Mononuclear cell (primary cell): ENCODE results near the gene PHC2. TPM values are rescaled to one million over a fixed set of nuclear protein-coding genes. Genes with fewer than 3 reads are reported as not detected.

ENCODE experiments used
- H3K27me3 ChIP-seq: 2 replicates; pipeline ENCODE4 v1.6.0; 2011; ENCODE audit warnings: low read length, control low read depth; ENCODE audit not compliant: insufficient read depth
- H3K4me1 ChIP-seq: 2 replicates; pipeline ENCODE4 v1.5.1; 2011; ENCODE audit warnings: mild to moderate bottlenecking, low read length, control low read depth; ENCODE audit not compliant: insufficient read depth
- H3K4me3 ChIP-seq: 2 replicates; pipeline ENCODE4 v1.5.1; 2011; ENCODE audit warnings: mild to moderate bottlenecking, low read length, moderate library complexity
- H3K9me3 ChIP-seq: 2 replicates; pipeline ENCODE4 v1.5.1; 2011; ENCODE audit warnings: low read depth, mild to moderate bottlenecking, control low read depth, low read length
- total RNA-seq: library from RNA; depleted of rRNA; stranded (reverse); fragments of >200 nt; gene quantifications from one replicate; pipeline ENCODE4 v1.2.3, GENCODE V29; 2012

PHC2 gene
- total RNA-seq, 1 donor: 55.6 TPM

GRCh38 chr1:33366762-33367484 lies 64.0 kb downstream of the PHC2 start:
- Histone ChIP-seq H3K4me3 (no peak overlapping the region), H3K4me1 (peaks cover 7% of the 10 kb centered on the region), H3K27me3 (no peaks in the 10 kb centered on the region), H3K9me3 (no peaks in the 10 kb centered on the region)

DNA sequence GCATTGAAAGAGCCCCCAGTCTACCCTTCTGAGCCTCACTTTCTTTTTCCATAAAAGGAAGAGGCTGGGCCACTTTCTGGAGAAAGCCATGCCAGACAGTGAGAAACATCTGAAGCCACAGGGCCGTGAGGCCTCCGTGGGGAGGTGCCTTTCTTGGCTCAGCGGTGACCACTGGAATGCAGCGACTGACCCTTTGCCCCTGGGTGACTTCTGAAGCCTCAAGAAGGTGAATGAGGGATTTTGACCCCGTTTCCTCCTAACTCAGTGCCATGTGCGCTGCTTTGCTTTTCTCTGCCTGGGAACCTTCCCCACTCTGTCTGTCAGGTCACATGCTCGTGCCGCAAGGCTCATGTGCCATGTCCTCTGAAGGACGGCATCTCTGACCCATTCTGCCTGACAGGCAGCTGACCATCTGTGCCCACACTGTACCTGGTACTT lies 65.3 kb downstream of the PHC2 start:
- Histone ChIP-seq H3K4me3 (no peak overlapping the region), H3K9me3 (no peaks in the 10 kb centered on the region), H3K27me3 (no peaks in the 10 kb centered on the region), H3K4me1 (peaks cover 15% of the 10 kb centered on the region)

DNA sequence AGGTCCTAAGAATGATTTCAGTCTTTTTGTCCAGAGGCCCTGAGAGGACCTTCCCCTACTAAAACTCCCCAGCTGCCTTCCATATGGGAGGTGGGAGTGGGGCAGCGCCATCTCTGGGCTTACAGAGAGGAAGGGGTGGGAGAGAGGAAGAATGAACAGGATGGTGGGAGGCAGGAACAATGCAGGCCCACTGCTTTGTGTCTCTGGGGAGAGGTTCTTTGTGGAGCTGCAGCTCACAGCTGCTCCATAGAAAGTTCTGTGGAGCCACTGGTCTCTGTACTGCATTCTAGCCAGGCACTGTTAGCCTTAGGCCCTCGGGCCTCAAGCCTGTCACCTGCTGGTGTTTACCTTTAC lies 66.4 kb downstream of the PHC2 start:
- Histone ChIP-seq H3K9me3 (no peaks in the 10 kb centered on the region), H3K27me3 (no peaks in the 10 kb centered on the region), H3K4me1 (peaks cover 15% of the 10 kb centered on the region), H3K4me3 (no peak overlapping the region)

GRCh38 chr1:33363470-33363861 lies 67.4 kb downstream of the PHC2 start:
- Histone ChIP-seq H3K9me3 (no peaks in the 10 kb centered on the region), H3K27me3 (no peaks in the 10 kb centered on the region), H3K4me1 (peaks cover 15% of the 10 kb centered on the region), H3K4me3 (no peak overlapping the region)

DNA sequence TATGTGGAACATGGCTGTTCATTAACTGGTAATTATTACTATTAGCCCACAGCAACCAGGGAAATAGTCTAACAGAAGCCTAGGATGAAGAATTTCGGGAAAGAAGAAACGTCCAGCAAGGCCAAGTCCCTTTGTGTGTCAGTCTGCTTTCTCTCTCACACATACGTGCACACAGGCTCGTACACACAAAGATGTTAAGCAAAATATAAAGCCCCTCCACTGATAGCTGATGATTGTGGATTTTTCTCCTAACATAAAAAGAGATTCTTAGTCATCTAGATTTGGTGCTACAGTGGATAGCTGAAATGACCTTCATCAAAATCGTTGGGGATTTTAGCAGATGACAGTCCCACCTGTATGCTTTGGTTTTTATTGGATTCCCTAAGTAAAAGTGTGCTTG lies 67.9 kb downstream of the PHC2 start:
- Histone ChIP-seq H3K4me1 (peaks cover 15% of the 10 kb centered on the region), H3K9me3 (no peaks in the 10 kb centered on the region), H3K4me3 (no peak overlapping the region), H3K27me3 (no peaks in the 10 kb centered on the region)

DNA sequence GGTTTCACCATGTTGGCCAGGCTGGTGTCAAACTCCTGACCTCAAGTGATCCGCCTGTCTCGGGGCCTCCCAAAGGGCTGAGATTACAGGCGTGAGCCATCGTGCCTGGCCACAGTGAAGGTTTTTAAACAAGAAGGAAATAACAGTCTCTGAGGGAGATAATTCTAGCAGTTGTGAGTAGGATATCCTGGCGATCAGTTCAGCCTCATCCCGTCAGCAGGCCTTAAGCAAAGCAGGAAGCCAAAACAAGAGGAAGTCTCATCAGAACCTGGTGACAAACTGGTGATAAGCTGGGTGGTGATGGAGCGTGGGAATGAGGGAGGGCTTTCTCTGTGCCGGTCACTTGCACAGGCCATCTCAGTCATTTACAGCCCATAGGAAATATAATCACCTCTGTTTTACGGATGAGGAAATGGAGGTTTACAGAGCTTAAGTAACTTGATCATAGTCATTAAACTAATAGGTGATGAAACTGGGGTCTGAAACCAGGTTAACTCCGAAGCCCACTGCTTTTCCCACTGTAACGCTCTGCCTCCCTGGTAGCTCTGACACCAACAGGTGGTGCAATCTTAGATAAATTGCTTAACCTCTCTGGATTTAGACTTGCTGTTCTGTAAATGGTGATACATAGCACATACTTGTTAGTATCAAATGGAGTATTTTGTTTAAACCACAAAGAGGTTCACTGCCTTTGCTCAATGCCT lies 69.2 kb downstream of the PHC2 start:
- H3K4me3 ChIP-seq: no peak overlapping the region
- peaks cover 10% of the 10 kb centered on the region for H3K4me1 ChIP-seq
- H3K27me3 ChIP-seq: no peaks in the 10 kb centered on the region
- H3K9me3 ChIP-seq: no peaks in the 10 kb centered on the region

DNA sequence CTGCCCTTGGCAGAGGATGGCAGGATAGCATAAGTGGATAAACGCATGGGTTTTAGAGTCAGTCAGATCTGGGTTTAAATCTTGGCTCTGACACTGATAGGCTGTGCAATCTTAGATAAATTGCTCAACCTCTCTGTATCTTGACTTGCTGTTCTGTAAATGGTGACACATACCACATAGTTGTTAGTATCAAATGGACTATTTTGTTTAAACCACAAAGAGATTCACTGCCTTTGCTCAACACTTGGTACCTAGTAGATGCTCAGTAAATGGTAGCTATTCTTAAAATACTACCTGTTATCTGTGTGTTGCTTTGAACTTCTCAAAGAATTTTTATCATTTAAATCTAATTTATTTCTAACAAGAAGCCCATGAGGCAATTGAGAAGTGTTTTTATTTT lies 70.5 kb downstream of the PHC2 start:
- Histone ChIP-seq H3K4me3 (no peak overlapping the region), H3K9me3 (no peaks in the 10 kb centered on the region), H3K27me3 (no peaks in the 10 kb centered on the region), H3K4me1 (peaks cover 10% of the 10 kb centered on the region)

DNA sequence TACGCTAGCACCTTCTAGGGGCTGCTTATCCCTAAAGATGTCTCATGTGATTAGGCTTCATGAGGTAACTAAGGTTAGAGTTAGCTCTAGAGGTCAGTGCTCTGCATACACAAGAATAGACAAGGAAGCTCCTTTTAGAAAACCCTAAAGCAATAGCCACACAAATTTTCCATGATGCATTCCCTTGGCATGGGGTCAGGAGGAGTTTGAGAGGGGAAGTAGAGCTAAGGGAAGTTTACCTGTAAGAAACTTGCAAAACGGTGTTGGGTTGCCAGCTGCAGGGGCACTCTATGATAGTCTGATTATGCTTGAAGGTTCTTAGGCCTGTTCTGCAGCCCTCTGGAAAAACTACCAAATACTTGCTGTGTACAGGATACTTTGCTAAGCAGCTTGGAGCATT lies 71.0 kb downstream of the PHC2 start:
- Histone ChIP-seq H3K4me3 (no peak overlapping the region), H3K9me3 (no peaks in the 10 kb centered on the region), H3K27me3 (no peaks in the 10 kb centered on the region), H3K4me1 (peaks cover 10% of the 10 kb centered on the region)

GRCh38 chr1:33358795-33359503 lies 71.9 kb downstream of the PHC2 start:
- no peak overlapping the region for H3K4me3 ChIP-seq
- no peaks in the 10 kb centered on the region for H3K27me3 ChIP-seq
- peaks cover 10% of the 10 kb centered on the region for H3K4me1 ChIP-seq
- no peaks in the 10 kb centered on the region for H3K9me3 ChIP-seq

GRCh38 chr1:33358114-33358794 lies 72.6 kb downstream of the PHC2 start:
- H3K4me1 ChIP-seq: peaks cover 10% of the 10 kb centered on the region
- H3K9me3 ChIP-seq: no peaks in the 10 kb centered on the region
- no peaks in the 10 kb centered on the region for H3K27me3 ChIP-seq
- no peak overlapping the region for H3K4me3 ChIP-seq

DNA sequence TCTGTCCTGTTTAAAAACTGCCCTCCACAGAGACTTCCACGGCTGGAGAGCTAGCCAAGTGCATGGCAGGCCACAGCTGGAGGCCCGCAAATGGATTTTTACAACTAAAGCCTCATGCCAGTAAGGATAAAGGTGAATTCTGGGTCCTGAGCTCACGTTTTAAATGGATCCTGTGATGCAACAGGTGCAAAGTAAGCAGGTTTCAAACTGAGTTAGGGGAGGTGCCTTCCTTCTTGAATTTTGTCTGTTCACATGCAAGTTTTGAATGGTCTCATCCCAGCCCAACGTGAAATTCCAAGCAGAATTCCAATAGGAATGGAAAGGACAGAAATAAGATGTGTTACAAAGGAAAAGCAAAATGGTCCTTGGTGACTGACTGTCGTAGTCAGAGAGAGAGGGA lies 73.8 kb downstream of the PHC2 start:
- Histone ChIP-seq H3K4me3 (no peak overlapping the region), H3K4me1 (peaks cover 9% of the 10 kb centered on the region), H3K9me3 (no peaks in the 10 kb centered on the region), H3K27me3 (no peaks in the 10 kb centered on the region)

- Histone ChIP-seq H3K4me3 (no peak overlapping the region), H3K4me1 (peaks cover 14% of the 10 kb centered on the region), H3K9me3 (no peaks in the 10 kb centered on the region), H3K27me3 (no peaks in the 10 kb centered on the region)
These were observed 76.1 kb downstream of the PHC2 start for GRCh38 chr1:33354707-33355316.

- Histone ChIP-seq H3K4me3 (no peak overlapping the region), H3K27me3 (no peaks in the 10 kb centered on the region), H3K9me3 (no peaks in the 10 kb centered on the region), H3K4me1 (peaks cover 18% of the 10 kb centered on the region)
These were observed 77.4 kb downstream of the PHC2 start for GRCh38 chr1:33353531-33353930.

DNA sequence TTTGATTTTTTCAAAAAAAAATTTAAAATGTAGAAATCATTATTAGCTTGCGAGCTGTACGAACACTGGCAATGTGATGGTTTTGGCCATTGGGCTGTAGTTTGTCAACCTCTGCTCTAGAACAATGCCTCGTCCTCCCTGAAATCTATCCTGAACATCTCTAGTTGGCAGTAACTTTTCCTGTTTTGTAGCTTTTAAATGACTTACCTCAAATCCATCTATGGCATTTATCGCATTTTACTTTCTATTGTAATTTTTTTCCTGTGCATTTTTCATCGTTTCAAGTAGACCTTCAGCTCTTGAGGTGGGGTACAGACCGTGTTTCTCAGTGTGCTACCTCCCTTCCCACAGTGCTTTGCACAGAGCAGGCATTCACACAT lies 79.6 kb downstream of the PHC2 start:
- Histone ChIP-seq H3K27me3 (no peaks in the 10 kb centered on the region), H3K9me3 (no peaks in the 10 kb centered on the region), H3K4me1 (peaks cover 40% of the 10 kb centered on the region), H3K4me3 (no peak overlapping the region)
